Middle frontal gyrus (tissue), 1 donor: ENCODE data around the gene GPR32.
A peak's percentile ranks its signal among the peaks of the same experiment; 100 is the strongest.
"Not testable (repeated sequence)": the region's sequence is repeated elsewhere in the genome, so short reads cannot be mapped to it uniquely, and the experiment has no call there.

Source experiments
- DNase-seq: peaks from one replicate; pipeline ENCODE4 v3.0.0-alpha.2; 2015; ENCODE audit warnings: low spot score; ENCODE audit errors: extremely low spot score

GPR32 gene, protein sequence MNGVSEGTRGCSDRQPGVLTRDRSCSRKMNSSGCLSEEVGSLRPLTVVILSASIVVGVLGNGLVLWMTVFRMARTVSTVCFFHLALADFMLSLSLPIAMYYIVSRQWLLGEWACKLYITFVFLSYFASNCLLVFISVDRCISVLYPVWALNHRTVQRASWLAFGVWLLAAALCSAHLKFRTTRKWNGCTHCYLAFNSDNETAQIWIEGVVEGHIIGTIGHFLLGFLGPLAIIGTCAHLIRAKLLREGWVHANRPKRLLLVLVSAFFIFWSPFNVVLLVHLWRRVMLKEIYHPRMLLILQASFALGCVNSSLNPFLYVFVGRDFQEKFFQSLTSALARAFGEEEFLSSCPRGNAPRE

DNA sequence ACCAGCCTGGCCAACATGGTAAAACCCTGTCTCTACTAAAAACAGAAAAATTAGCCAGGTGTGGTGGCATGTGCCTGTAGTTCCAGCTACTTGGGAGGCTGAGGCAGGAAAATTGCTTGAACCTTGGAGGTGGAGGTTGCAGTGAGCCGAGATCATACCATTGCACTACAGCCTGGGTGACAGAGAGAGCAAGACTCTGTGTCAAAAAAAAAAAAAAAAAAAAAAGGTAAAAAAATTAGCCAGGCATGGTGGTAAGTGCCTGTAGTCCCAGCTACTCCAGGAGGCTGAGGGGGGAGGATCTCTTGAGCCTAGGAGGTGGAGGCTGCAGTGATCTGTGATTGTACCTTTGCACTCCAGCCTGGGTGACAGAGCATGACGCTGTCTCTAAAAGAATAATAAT is at the start of gene GPR32:
Gene GPR32, plus strand, starts transcription at position 301 of the 400 bp plus-strand sequence. CDS start 137 bp downstream, outside the sequence.
- DNase-seq, result not testable (repeated sequence)

DNA sequence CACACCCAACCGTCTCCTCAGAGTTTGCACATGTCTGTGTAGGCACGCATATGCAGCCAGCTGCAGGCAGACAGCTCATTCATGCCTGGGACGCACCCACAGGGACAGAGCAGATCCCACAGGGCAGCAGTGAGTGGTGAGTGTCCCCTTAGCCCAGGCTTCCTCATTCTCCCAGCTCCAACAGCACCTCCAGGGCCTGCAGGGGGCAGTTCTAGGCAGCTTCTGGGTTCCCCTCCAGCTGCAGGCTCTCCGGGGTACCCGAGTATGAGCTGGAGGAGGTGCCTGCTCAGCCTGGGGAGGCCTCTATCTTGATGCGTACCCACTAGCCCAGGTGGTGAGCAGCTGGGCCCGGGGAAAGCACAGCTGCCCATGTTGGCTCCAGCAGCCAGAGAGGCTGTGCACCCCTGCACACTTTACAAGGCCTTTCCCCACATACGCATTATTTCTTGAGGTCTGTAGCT is 49.3 kb upstream of the GPR32 start:
- no peak for DNase-seq

DNA sequence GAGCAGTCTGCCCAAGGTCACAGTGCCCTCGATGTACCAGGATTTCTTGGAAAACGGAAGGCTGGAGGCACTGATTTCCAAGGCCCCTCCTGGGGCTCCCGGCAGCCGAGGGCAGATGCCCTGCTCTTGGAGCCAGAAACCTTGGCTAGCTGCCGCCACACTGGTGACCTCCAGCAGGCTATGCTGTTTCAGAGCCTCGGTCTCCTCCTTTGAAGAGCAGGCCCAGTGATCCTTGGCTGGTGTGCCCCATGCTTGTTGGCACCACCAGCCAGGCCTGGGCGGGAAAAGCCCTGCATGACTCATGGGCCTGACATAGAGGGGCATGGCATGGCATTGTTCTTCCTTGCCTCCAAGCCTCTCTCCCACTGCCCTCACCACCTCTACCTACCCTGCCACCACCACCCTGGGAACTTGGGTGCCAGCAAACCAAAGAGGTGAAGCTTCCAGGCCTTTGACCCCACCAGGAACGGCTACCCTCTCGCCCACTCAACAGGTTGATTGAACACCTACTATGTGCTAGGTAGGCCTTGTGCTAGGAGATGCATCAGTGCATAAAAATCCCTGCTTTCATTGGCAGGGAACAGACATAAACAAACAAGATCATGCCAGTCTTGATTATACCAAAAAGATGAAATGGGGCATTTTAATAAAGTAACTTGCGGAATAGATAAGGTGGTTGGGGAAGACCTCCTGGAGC is 48.7 kb upstream of the GPR32 start:
- no peak for DNase-seq

DNA sequence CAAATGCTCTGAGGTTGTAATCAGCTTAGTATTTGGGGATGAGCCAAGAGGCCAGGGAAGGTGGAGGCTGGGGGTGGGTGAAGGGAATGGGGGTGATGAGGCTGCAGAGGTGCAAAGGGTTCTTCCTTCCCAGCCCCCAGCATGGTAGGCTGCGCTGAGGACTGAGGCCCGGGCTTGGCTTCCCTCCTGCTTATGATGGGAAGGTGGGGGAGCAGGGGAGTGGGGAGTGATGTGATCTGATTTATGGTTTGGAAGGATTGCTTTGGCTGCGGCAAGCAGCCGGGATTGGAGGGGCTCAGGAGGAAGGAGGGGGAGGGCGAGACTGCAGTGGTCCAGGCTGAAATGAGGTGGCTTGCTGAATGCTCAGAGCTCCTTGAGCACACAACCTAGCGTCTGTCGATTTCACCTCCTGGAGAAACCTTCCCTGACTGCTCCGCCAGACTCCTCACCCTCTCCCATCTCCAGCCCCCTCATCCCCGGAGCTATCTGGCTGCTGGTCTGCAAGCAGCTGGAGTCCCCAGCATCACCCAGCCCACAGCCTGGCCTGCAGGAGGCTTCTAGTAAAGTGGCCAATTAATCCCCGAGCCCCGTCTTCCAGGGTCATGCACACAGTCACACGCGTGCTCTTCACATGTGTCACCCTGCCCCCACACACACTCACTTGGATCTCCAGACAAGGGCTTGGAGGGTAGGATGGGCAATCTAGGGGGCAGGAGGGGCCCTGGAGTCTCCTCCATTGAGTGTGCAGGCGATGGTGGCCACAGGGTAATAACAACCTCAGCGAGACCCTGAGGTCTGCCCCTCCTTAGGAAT is 47.9 kb upstream of the GPR32 start:
- no peak for DNase-seq

DNA sequence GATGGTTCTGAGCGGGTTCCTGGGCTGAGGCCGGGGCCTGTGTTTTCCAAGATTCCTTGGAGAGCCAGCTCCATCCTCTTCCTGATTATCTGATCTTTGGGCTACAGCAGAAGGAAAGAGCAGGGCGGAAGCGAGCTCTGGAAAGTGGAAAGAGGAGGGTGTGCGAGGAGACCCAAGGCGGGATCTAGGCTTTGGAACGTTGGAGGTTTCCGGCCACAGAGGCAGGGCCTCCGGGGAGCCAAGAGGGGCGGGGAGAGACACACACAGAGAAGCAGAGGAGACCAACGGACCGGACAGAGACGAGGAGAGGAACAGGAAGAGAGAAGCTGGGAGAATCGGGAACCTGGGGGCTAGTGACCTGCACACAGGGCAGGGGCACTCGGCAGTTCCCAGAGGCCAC is 47.2 kb upstream of the GPR32 start, which contains the start of gene CLEC11A:
Gene CLEC11A, plus strand, starts transcription at position 296 of the 400 bp plus-strand sequence. CDS start 162 bp downstream, outside the sequence.
- no peak for DNase-seq

DNA sequence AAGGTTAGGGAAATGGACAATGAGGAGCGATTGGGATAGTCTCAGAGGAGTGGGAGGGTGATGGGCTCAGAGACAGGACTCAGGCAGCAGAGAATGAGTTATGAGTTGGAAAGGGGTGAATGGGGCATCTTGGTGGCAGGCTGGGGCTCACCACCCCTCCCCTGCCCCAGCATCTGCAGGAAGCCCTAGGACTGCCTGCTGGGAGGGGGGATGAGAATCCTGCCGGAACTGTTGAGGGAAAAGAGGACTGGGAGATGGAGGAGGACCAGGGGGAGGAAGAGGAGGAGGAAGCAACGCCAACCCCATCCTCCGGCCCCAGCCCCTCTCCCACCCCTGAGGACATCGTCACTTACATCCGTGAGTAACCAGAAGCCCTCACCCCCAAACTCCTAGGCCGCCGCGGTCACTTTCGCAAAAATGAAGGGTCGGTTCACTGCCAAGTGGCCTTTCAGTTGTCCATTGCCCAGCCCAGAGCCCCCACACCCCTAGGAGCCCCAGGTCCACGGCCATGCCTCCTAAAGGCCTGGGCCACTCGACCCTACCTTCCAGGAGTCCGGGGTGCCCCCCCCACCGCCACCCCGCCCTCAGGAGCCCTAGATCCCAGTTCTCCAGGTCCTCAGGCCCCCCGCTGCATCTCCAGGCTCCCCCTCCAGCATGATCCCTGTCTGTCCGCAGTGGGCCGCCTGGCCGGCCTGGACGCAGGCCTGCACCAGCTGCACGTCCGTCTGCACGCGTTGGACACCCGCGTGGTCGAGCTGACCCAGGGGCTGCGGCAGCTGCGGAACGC is 46.3 kb upstream of the GPR32 start:
- no peak for DNase-seq

DNA sequence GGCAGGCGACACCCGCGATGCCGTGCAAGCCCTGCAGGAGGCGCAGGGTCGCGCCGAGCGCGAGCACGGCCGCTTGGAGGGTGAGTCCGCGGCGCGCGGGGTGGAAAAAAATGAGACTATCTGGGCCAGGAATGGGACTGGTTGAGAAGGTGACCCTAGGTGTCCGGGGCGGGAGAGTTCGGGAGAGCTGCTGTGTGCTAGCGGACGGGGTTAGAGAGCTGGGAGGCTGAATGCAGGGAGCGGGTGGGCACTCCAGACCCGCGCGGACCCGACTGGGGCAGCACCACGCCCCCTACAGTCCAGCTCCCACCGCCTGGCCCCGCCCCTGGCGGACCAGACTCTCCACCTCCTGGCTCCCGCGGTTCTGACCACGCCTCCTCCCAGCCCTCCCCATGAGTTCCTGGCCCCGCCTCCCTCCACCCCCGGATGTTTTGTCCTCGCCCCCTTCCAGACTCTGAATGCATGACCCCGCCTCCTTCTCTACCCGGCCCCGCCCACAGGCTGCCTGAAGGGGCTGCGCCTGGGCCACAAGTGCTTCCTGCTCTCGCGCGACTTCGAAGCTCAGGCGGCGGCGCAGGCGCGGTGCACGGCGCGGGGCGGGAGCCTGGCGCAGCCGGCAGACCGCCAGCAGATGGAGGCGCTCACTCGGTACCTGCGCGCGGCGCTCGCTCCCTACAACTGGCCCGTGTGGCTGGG is 45.6 kb upstream of the GPR32 start:
- peak; percentile 99 for DNase-seq

DNA sequence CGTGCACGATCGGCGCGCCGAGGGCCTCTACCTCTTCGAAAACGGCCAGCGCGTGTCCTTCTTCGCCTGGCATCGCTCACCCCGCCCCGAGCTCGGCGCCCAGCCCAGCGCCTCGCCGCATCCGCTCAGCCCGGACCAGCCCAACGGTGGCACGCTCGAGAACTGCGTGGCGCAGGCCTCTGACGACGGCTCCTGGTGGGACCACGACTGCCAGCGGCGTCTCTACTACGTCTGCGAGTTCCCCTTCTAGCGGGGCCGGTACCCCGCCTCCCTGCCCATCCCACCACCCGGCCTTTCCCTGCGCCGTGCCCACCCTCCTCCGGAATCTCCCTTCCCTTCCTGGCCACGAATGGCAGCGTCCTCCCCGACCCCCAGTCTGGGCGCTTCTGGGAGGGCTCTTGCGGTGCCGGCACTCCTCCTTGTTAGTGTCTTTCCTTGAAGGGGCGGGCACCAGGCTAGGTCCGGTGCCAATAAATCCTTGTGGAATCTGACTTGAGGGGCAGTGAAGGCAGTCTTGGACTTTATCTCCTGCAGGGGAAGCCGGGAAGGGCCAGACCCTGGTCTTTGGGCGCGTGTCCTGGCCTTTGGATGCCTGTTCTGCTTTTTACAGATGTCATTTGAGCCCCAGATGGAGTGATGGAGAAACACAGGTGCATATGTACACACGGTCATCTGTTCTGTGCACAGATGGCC is 44.9 kb upstream of the GPR32 start:
- DNase-seq, result no peak

DNA sequence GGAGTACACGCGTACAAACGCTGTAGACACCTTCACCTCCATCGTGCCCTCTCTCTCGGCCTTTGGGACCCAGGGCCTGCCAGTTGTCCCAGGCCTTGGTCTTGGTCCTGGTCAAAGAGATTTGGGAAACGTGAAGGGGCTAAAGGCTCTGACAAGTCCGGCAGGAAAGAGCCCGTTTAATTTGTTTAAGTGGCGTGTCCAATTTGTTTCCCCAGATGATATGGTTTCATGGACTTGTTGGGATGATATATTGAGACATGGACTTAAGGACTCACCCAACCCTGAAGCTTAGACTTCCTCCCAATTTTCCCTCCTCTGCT is 44.4 kb upstream of the GPR32 start:
- no peak for DNase-seq

DNA sequence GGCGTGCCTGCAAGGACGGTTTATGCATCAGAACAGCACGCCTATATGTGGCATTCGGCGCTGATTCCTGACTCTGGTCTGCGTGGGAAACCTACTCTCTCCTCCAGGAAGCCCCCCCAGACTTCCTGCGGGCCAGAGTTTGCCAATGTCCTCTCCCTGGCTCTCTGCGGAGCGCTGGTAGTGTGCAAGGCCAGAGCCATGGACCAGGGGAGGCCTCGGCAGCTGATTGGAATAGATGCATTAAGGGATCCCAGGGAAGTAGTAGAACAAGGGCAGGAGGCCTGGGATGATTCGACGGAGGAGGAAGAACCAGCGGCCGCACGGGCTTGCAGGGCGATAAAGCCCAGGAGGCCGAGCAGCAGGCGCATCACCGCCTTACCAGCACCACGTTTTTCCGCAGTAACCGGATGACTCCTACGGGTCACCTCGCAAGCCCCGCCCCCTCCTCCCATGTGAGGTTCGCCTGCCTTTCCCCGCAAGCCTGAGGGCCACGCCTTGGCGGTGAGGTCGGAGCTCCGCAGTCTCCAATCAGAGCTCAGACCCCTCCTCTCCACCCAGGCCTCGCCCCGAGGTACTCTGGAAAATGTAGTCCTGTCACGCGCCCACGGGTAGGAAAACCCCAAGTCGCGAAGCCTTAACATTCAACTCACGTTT is 42.1 kb upstream of the GPR32 start:
- DNase-seq, result no peak

DNA sequence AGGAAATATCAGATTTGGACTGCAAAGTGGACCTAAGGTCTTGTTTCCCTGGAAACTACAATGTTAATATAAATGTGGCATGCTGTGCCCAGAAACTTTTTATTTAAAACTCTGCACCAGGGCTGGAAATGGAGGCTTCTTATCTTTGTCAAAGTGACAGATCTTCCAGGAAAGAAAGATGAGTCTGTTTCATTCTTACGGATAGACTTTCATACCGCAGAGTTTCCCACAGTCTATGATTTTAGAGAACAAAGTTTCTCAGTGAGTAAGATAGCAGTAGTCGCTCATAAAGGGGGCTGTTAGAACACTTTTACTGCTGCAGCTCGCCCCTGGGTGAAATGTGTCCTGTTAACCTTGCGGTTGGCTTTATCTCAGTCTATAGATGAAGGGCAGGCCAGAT is 40.4 kb upstream of the GPR32 start:
- DNase-seq, result no peak

DNA sequence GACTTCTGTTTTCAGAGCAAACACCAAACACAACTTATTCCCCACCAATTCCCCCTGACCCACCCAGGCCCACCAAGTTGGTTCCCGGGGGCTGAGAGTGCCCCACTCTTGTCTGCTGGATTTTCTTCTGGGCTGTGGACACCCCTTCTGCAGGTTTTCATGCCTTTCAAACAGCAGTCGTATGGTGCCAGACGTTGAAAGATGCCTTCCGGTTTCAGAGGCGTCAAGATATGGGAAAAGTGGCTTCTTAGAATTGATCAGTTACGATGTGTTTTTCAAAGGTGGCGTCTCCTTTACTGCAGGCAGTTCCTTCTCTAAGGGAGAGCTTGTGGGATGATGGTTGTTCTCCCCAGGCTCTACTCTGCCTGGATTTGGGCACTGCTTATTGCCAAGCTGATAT is 34.4 kb upstream of the GPR32 start:
- DNase-seq, result no peak

DNA sequence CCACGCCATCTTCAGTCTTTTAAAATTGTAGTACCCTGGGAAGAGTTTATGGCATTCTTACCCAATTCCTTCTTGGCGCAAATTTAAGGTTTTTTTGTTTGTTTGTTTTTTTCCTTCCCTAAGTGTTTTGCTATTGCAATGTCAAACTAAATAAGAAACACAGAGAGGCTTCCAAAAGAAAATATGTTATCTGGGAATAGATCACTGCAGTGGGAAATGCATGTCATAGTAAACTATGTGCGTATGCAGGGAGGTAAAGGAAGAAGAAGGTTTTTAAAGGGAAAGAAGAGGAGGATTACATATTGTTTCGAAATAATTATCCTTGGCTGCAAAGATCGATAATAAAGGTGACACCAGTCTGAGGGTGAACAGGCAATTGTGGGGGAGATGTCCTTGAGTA is 33.9 kb upstream of the GPR32 start:
- no peak for DNase-seq

DNA sequence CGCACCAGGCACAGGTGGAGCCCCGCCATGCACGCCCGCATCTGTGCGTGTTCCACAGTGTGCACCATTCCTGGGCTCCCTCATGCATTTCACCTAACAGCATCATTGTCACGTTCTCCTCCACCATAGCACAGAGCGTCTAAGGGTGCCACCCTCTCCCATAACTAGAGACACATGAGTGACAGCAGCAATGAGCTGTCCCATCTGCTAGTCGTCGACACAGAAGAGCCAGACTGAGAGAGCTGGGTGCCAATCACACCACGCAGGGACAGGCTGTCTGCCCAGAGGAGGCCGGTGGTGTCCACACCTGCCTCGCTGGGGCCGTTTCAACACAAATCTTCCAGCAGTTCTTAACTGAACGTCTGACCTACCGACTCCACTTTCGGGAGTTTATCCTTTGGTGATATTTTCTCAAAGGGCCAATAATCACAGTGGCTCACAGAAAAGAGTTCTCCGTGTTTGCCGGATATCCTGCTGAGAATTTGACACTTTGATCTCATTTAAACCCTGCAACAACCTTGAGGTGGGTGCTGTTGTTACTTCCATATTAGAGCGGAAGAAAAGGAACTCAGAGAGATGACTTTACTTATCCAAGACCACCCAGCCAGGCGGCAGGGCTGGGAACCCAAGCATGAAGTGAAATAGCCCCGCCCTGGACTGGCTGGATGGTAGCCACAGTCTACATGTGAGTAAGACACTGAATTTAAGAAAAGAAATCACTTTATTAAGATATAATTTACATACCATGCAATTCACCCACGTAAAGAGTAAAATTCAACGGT is 30.9 kb upstream of the GPR32 start:
- no peak for DNase-seq

DNA sequence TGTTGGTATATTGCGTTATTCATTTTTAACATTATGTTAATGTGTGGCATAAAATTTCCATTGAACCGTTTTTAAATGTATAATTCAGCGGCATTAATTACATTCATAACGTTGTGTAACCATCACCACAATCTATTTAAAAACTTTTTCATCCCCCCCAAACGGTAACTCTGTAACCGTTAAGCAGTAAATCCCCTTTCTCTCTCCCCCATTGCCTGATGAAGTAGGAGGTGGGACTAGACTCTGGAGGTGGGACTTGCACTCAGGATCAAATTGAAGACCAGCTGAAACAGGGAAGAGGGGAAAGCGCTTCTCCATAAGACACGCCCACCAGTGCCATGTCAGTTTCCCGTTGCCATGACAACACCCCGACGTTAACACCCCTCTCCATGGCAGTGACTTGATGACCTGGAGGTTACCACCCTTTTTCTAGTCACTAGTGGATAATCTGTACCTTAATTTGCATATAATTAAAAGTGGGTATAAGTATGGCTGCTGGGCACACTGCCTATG is 30.3 kb upstream of the GPR32 start:
- DNase-seq, result no peak

DNA sequence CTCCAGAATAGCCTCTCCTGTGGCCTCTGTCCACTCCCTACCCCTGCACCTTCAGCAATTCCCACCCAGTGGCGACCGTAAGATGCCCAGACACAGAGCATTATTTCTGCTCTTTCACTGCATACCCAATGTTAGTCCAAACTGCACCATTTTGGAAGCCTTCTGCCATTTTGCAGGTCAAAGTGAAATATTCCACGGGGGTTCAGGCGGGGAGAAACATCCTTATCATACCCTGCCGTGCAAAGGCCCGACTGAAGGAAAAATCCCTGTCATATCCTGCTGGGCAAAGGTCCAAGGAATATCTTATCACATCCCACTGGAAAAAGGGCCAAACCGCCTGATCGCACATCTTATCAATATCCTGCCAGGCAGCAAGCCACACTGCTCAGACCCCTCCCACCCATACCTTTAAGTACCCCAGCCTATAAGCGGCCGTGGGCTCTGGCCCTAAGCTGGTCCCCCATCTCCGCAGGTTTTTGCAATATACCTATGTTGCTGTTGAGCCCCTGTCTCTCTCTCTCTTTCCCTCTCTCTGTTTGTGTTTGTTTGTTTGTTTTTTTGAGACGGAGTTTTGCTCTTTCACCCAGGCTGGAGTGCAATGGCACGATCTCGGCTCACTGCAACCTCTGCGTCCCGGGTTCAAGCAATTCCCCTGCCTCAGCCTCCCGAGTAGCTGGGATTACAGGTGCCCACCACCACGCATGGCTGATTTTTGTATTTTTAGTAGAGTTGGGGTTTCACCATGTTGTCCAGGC is 28.9 kb upstream of the GPR32 start:
- DNase-seq, result no peak

DNA sequence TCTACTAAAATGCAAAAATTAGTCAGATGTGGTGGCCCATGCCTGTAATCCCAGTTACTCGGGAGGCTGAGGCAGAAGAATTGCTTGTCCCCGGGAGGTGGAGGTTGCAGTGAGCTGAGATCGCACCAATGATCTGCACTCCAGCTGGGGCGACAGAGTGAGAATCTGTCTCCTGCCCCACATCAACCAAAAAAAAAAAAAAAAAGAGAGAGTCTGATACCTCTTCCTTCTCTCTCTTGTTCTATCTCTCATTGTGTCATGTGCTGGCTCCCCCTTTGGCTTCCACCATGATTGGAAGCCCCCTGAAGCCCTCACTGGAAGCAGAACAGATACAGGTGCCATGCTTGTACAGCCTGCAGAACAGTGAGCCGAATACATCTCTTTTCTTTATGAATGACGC is 26.7 kb upstream of the GPR32 start:
- DNase-seq, result no peak

DNA sequence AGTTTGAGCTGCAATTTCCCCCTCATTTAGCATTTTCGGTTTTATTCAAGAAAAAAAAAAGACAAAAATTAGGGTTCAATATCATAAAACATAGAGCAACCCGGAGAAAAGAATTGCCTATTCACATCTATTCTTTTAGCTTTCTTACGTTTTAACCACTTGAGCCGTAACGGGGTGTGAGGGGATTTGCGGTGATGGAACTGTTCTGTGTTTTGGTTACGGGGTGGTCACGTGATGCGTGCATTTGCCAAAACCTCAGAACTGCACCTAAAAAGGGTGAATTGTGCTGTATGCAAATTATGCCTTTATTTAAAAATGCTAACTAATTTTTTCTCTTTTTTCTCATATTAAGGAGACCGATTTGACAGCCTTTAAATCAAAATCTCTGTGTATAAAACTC is 25.0 kb upstream of the GPR32 start:
- no peak for DNase-seq
